Kidney (tissue), 14 donors: ENCODE measurements around the gene USP28. TPM values are rescaled to one million over a fixed set of nuclear protein-coding genes. Genes with fewer than 3 reads are reported as not detected.

Source experiments
- DNase-seq, 5 donors: peaks; one replicate each; pipeline ENCODE4 v3.0.0-alpha.2; 2013 to 2020
- FAIRE-seq: peaks from 2 replicates; lab custom pipeline; 2012; peaks lifted over from hg19 to GRCh38; lab: Jason Lieb, UNC
- H3K27ac ChIP-seq, 2 donors: one replicate each; pipeline ENCODE4 v1.7.0; 2013; ENCODE audit warnings: low read depth in 2 of 2, low read length in 2 of 2, inconsistent platforms in 1 of 2
- H3K27me3 ChIP-seq: one replicate; pipeline ENCODE4 v1.7.1; 2013; ENCODE audit warnings: low read length, inconsistent platforms; ENCODE audit not compliant: control insufficient read depth, insufficient read depth
- H3K36me3 ChIP-seq, 3 donors: one replicate each; pipeline versions ENCODE4 v1.7.0 to v1.7.1; 2013; ENCODE audit warnings: low read length in 3 of 3, control low read depth in 1 of 3, inconsistent platforms in 1 of 3; ENCODE audit not compliant: insufficient read depth in 3 of 3, control insufficient read depth in 2 of 3
- H3K4me1 ChIP-seq, 3 donors: one replicate each; pipeline versions ENCODE4 v1.7.0 to v1.7.1; 2013; ENCODE audit warnings: low read length in 3 of 3, inconsistent platforms in 1 of 3, low read depth in 1 of 3; ENCODE audit not compliant: control insufficient read depth in 2 of 3, insufficient read depth in 2 of 3
- H3K4me3 ChIP-seq, 3 donors: one replicate each; pipeline versions ENCODE4 v1.7.0 to v1.8.1; 2013; ENCODE audit warnings: low read length in 3 of 3, control low read depth in 1 of 3, inconsistent platforms in 1 of 3
- H3K9ac ChIP-seq, 3 donors: one replicate each; pipeline versions ENCODE4 v1.7.0 to v1.7.1; 2013; ENCODE audit warnings: low read length in 3 of 3, control low read depth in 1 of 3, inconsistent platforms in 1 of 3
- H3K9me3 ChIP-seq, 3 donors: one replicate each; pipeline versions ENCODE4 v1.7.0 to v1.7.1; 2013; ENCODE audit warnings: low read length in 3 of 3, control low read depth in 1 of 3, inconsistent platforms in 1 of 3; ENCODE audit not compliant: control insufficient read depth in 2 of 3, insufficient read depth in 1 of 3
- intact Hi-C: fragments of 100-400 bp; cut with DNase I; formaldehyde crosslinking; loops from one replicate; pipeline ENCODE4 v1.11.1; 2022
- polyA plus RNA-seq: library from polyadenylated mRNA; stranded (reverse); fragments of 350-450 nt; fragmentation: Illumina TruSeq; extraction: RNeasy Lipid Tissue Mini Kit (QIAGEN cat#74804); gene quantifications from one replicate; pipeline ENCODE4 v1.2.3, GENCODE V29; 2014; ENCODE audit warnings: low read depth, low replicate concordance; ENCODE audit not compliant: insufficient read depth
- total RNA-seq: library from RNA; stranded (reverse); fragmentation: NEBNext Ultra II Directional; extraction: Animal tissue kit (Norgen Biotek cat#: 25700); gene quantifications from one replicate; pipeline ENCODE4 v1.2.1, GENCODE V29; 2021
- TF ChIP-seq, protein P1 (sequence below): IDR thresholded peaks from 3 replicates; pipeline ENCODE4 v1.5.1; 2012; ENCODE audit warnings: mild to moderate bottlenecking, moderate library complexity, borderline replicate concordance; ENCODE audit not compliant: insufficient read depth; ENCODE audit errors: extremely low read depth
- donor health status: control.
- donor health status: control.
- donor health status: control.
- donor health status: control.
- donor health status: control.
- donor health status: DM: yes; HTN: yes; CAD: no.
- donor health status: Normal renal cell carcinoma (clear cell type).

USP28 gene
- total and polyA plus RNA-seq, 2 donors from 2014 or later, result 5.3 to 19.4 TPM

DNA sequence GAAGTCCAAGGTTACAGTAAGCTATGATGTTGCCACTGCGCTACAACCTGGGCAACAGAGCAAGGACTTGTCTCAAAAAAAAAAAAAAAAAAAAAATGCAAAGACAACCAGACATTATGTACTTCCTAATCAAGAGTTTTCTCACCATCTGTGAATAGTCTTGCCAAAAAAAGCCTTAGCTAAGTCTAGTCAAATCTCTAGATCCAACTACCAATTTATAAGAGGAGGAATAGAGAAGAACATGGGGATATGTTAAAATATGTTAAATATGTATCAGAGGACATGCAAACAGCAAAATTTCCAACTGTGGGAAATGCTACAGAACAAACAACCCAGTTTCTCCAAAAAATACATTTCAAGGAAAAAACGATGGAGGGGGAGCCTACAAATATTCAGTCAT, 45.6 kb downstream of the USP28 start:
- H3K36me3 ChIP-seq, result peaks cover 3 to 10% (median 6%) of the 10 kb centered on the region in 3 donors
- H3K4me1 ChIP-seq, result no peaks in the 10 kb centered on the region
- DNase-seq (no peak), FAIRE-seq (no peak)
- H3K27me3 ChIP-seq, result no peaks in the 10 kb centered on the region
- intact Hi-C loops, result no loop called here
- TF ChIP-seq, protein P1, sequence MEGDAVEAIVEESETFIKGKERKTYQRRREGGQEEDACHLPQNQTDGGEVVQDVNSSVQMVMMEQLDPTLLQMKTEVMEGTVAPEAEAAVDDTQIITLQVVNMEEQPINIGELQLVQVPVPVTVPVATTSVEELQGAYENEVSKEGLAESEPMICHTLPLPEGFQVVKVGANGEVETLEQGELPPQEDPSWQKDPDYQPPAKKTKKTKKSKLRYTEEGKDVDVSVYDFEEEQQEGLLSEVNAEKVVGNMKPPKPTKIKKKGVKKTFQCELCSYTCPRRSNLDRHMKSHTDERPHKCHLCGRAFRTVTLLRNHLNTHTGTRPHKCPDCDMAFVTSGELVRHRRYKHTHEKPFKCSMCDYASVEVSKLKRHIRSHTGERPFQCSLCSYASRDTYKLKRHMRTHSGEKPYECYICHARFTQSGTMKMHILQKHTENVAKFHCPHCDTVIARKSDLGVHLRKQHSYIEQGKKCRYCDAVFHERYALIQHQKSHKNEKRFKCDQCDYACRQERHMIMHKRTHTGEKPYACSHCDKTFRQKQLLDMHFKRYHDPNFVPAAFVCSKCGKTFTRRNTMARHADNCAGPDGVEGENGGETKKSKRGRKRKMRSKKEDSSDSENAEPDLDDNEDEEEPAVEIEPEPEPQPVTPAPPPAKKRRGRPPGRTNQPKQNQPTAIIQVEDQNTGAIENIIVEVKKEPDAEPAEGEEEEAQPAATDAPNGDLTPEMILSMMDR, result no peak
- no peak overlapping the region for H3K9ac ChIP-seq
- H3K27ac ChIP-seq, result no peak overlapping the region
- peaks cover 0 to 3% (median 0%) of the 10 kb centered on the region in 3 donors for H3K9me3 ChIP-seq
- no peak overlapping the region for H3K4me3 ChIP-seq

DNA sequence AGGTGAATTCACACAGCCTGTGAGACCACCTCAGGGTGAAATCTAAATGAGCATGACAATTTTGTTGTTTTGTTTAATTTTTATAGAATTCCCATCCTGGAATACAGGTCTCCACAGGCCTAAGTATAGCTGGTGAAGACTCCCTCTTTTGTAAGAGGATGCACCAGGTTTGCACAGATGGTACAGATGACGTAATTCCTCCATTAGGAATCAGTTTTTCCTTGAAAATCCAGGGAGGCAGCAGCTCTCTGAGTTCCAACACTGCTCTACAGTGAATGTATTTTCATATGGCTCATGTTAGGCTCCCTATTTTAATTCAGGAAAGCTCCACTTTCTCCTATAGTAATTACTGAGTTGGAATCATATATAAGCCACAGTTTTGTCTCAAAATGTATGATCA, 47.2 kb downstream of the USP28 start:
- no peak overlapping the region for H3K27ac ChIP-seq
- TF ChIP-seq, protein P1, result no peak
- FAIRE-seq (no peak), DNase-seq (no peak)
- peaks cover 2 to 7% (median 6%) of the 10 kb centered on the region in 3 donors for H3K36me3 ChIP-seq
- H3K9me3 ChIP-seq, result peaks cover 0 to 3% (median 0%) of the 10 kb centered on the region in 3 donors
- intact Hi-C loops, result no loop called here
- H3K27me3 ChIP-seq, result no peaks in the 10 kb centered on the region
- no peak overlapping the region for H3K4me3 ChIP-seq
- no peaks in the 10 kb centered on the region for H3K4me1 ChIP-seq
- H3K9ac ChIP-seq, result no peak overlapping the region

DNA sequence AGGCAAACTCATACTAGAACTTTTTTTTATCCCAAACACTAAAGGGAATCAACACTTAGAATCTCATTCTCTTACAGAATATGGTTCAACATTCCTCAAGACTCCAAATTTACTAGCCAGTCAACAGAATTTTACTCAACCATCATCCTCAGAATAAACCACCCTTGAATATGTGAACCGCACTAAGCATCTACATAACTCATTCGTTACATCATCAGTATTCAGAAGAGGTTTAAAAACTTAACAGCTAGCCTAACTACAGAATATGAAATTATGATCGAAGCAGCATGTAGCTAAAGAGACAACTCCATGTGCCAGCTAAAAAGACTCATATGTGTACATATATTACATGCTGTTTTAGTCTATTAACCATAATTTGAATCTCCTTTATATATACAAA, 47.9 kb downstream of the USP28 start:
- H3K36me3 ChIP-seq, result peaks cover 0 to 13% (median 6%) of the 10 kb centered on the region in 3 donors
- H3K9ac ChIP-seq, result no peak overlapping the region
- intact Hi-C loops, result no loop called here
- no peaks in the 10 kb centered on the region for H3K27me3 ChIP-seq
- no peak for DNase-seq
- TF ChIP-seq, protein P1, result no peak
- no peaks in the 10 kb centered on the region for H3K4me1 ChIP-seq
- no peak overlapping the region for H3K4me3 ChIP-seq
- no peak for FAIRE-seq
- H3K27ac ChIP-seq, result no peak overlapping the region
- peaks cover 0 to 3% (median 0%) of the 10 kb centered on the region in 3 donors for H3K9me3 ChIP-seq

DNA sequence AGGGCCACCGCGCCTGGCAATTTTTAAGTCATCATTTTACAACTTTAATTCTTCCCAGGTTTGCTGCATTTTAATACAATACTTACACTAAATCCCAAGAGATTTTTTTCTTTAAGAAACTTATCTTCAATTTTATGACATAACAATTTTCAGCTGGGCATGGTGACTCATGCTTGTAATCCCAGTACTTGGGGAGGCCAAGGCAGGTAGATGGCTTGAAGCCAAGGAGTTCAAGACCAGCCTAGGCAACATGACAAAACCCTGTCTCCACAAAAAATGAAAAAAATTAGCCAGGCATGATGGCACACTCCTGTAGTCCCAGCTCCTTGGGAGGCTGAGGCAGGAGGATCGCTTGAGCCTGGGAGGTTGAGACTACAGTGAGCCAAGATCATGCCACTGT, 56.9 kb downstream of the USP28 start:
- intact Hi-C loops, result no loop called here
- Histone ChIP-seq H3K27me3 (no peaks in the 10 kb centered on the region), H3K36me3 (peaks cover 0 to 17% (median 4%) of the 10 kb centered on the region in 3 donors), H3K4me3 (no peak overlapping the region), H3K9me3 (no peaks in the 10 kb centered on the region), H3K27ac (no peak overlapping the region), H3K4me1 (no peaks in the 10 kb centered on the region), H3K9ac (no peak overlapping the region)
- TF ChIP-seq, protein P1, result no peak
- DNase-seq (no peak), FAIRE-seq (no peak)
